HG03342 (cell line): ENCODE data around the gene CSF3.
"Not testable (repeated sequence)": the region's sequence is repeated elsewhere in the genome, so short reads cannot be mapped to it uniquely, and the experiment has no call there.

Experiments used
- ATAC-seq: cut with Tn5 transposase; IDR thresholded peaks from one replicate; pipeline ENCODE4 v1.9.1; 2021; ENCODE audit warnings: mild to moderate bottlenecking, moderate library complexity; ENCODE audit not compliant: unreplicated experiment

Gene CSF3

GRCh38 chr17:39996800-39997199 is 18.4 kb upstream of the CSF3 start:
- ATAC-seq: no peak

GRCh38 chr17:39997543-39997942 is 17.7 kb upstream of the CSF3 start:
- no peak for ATAC-seq

- ATAC-seq: no peak
These were observed 16.2 kb upstream of the CSF3 start for GRCh38 chr17:39999067-39999466.

GRCh38 chr17:40000161-40000560 is 15.1 kb upstream of the CSF3 start:
- ATAC-seq: no peak

- ATAC-seq: not testable (repeated sequence)
These were observed 13.9 kb upstream of the CSF3 start for GRCh38 chr17:40001335-40001734.

- ATAC-seq: no peak
These were observed 11.2 kb upstream of the CSF3 start for GRCh38 chr17:40004072-40004471.

- ATAC-seq: no peak
These were observed 10.5 kb upstream of the CSF3 start for GRCh38 chr17:40004712-40005111.

GRCh38 chr17:40005520-40005919 is 9.7 kb upstream of the CSF3 start:
- ATAC-seq: no peak

- ATAC-seq: not testable (repeated sequence)
These were observed 4.2 kb upstream of the CSF3 start for GRCh38 chr17:40010946-40011500.

- not testable (repeated sequence) for ATAC-seq
These were observed 3.1 kb upstream of the CSF3 start for GRCh38 chr17:40012017-40012647.

GRCh38 chr17:40014375-40014980 is 762 bp upstream of the CSF3 start:
- ATAC-seq: no peak

- ATAC-seq: no peak
These were observed 1.1 kb downstream of the CSF3 start for GRCh38 chr17:40015998-40016985.

GRCh38 chr17:40017422-40018080 is 2.3 kb downstream of the CSF3 start:
- no peak for ATAC-seq

GRCh38 chr17:40018211-40019121 is 3.2 kb downstream of the CSF3 start:
- no peak for ATAC-seq

GRCh38 chr17:40019140-40019991 is 4.1 kb downstream of the CSF3 start:
- ATAC-seq: no peak

GRCh38 chr17:40020146-40020545 is 4.9 kb downstream of the CSF3 start:
- ATAC-seq: no peak

GRCh38 chr17:40021451-40021971 is 6.3 kb downstream of the CSF3 start:
- no peak for ATAC-seq

GRCh38 chr17:40022497-40022896 is 7.3 kb downstream of the CSF3 start:
- no peak for ATAC-seq
